Astrocyte of the spinal cord (primary cell): ENCODE measurements around the gene MYADM.
"Not testable (repeated sequence)": the region's sequence is repeated elsewhere in the genome, so short reads cannot be mapped to it uniquely, and the experiment has no call there.

Experiments used
- DNase-seq: peaks from one replicate; pipeline ENCODE4 v3.0.0; 2011; ENCODE audit warnings: low read depth, low spot score
- H3K4me3 ChIP-seq: 2 replicates; pipeline ENCODE4 v1.5.1; 2011; ENCODE audit warnings: low read depth, mild to moderate bottlenecking, low read length, moderate library complexity
- CTCF ChIP-seq: IDR thresholded peaks from 2 replicates; pipeline ENCODE4 v1.5.1; 2012; ENCODE audit warnings: low read depth, mild to moderate bottlenecking, low read length, inconsistent platforms
- in situ Hi-C: cut with HindIII; loops from 2 replicates; pipeline ENCODE4 v1.10.0; 2017; ENCODE audit warnings: low sequenced_read_pairs

Gene MYADM

DNA sequence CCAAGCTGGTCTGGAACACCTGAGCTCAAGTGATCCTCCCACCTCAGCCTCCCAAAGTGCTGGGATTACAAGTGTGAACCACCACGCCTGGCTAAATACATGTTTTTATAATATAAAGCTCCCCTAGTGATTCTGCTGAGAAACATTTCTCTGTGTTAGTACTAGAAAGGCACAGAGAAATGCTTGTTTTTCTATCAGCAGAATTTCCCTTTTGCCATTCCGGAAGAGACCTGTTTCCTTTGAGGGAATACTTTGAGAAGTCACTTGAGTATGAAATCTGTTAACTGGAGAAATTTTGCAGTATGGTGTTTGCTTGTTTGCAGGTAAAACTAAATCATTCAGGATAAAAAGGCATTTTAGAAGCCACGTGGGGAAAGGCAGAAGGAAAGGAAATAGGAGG, 39.2 kb upstream of the MYADM start:
- in situ Hi-C loops: no loop called here
- no peak for DNase-seq
- no peak overlapping the region for H3K4me3 ChIP-seq
- no peak for TF ChIP-seq CTCF

- DNase-seq, in situ Hi-C loops, H3K4me3 ChIP-seq: not testable (repeated sequence)
Observed at GRCh38 chr19:53832861-53833260, 34.8 kb upstream of the MYADM start.

DNA sequence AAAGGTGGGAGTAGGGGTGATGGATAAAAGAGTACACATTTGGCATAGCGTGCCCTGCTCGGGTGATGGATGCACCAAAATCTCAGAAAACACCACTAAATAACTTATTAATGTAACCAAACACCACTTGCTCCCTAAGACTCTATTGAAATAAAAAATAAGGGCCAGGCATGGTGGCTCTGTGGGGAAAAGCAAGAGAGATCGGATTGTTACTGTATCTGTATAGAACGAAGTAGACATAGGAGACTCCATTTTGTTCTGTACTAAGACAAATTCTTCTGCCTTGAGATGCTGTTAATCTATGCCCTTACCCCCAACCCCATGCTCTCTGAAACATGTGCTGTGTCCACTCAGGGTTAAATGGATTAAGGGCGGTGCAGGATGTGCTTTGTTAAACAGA, 29.2 kb upstream of the MYADM start:
- H3K4me3 ChIP-seq, in situ Hi-C loops, DNase-seq: not testable (repeated sequence)

GRCh38 chr19:53840241-53840640, 27.4 kb upstream of the MYADM start:
- H3K4me3 ChIP-seq, DNase-seq, in situ Hi-C loops: not testable (repeated sequence)

GRCh38 chr19:53840914-53841313, 26.8 kb upstream of the MYADM start:
- in situ Hi-C loops, H3K4me3 ChIP-seq: not testable (repeated sequence)
- DNase-seq: peak; percentile 85

DNA sequence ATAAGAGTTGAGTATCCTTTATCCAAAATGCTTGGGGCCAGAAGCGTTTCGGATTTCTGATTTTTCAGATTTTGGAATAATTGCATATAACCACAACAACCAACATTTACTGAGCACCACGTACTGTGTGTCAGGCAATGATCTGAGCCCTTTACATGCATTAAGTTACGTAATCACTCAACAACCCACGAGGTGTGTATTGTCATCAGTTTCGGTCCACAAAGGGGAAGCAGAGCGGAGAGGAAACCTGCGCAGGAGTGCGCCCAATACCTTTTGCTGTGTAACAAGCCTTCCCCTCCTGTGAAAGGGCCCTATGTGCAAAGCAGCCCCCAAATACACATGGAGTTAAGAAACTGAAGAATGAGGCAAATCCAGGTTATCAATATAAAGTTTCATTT, 22.8 kb upstream of the MYADM start:
- TF ChIP-seq CTCF: no peak
- in situ Hi-C loops: no loop called here
- no peak for DNase-seq
- H3K4me3 ChIP-seq: no peak overlapping the region

DNA sequence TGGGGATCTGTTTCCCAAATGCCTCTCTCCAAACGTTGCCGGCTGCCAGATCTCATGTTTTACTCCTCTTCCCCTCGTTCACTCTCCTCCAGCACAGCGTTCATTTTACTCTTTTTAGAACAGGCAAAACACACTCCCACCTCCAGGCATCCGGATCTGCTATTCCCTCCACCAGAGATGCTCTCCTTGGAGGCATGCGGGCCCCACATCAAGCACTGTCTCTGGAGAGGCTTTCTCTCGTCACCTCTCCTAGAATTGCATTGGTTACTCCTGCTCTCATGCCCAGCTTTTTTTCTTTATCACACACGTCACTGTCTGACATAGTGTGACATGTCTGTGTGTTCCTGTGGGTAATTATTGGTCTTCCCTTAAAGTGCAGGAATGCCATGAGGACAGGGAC, 20.1 kb upstream of the MYADM start:
- DNase-seq: no peak
- in situ Hi-C loops: no loop called here
- H3K4me3 ChIP-seq: no peak overlapping the region
- TF ChIP-seq CTCF: no peak

DNA sequence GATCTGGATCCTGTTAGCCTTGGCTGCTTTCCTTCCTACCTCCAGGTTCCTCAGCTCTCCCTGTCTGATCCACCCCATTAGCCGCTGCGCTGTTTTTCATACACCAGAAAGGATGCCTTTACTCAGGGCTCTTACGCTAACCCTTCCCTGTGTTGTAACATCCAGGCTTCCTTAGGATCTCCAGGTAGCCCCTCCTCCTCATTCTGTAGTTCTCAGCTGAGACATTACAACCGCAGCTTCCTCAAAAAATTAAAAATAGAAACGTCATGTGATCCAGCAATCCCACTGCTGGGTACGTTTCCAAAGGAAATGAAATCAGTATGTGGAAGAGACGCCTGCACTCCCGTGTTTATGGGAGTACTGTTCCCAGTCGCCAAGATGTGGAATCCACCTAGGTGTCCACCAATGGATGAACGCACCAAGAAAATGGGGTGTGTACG, 18.4 kb upstream of the MYADM start:
- TF ChIP-seq CTCF: no peak
- in situ Hi-C loops: no loop called here
- no peak overlapping the region for H3K4me3 ChIP-seq
- DNase-seq: peak; percentile 36

GRCh38 chr19:53853707-53854106, 14.0 kb upstream of the MYADM start:
- no peak for TF ChIP-seq CTCF
- no peak for DNase-seq
- no peak overlapping the region for H3K4me3 ChIP-seq
- in situ Hi-C loops: no loop called here
